Psoas muscle (tissue), 8 donors: ENCODE measurements around the gene RPAIN. TPM values are rescaled to one million over a fixed set of nuclear protein-coding genes. Genes with fewer than 3 reads are reported as not detected.

Experiments
- ATAC-seq, 4 donors: fragments of 200-7000 bp; cut with Tn5 transposase; one replicate each; pipeline ENCODE4 v1.9.1; 2020; ENCODE audit warnings: moderate library complexity in 3 of 4, mild to moderate bottlenecking in 2 of 4
- DNase-seq, 2 donors: peaks; one replicate each; pipeline ENCODE4 v3.0.0-alpha.2; 2020
- H3K27ac ChIP-seq: fragments of 200-600 bp; one replicate; pipeline ENCODE4 v1.8.0; 2022
- H3K27me3 ChIP-seq, 3 donors: fragments of 200-600 bp in 1 of 3; one replicate each; pipeline versions ENCODE4 v1.6.1 to v1.8.0; 2013 to 2022; ENCODE audit warnings: low read length in 2 of 3, mild to moderate bottlenecking in 2 of 3, moderate library complexity in 1 of 3; ENCODE audit not compliant: insufficient read depth in 3 of 3
- H3K36me3 ChIP-seq, 2 donors: fragments of 200-600 bp in 1 of 2; one replicate each; pipeline versions ENCODE4 v1.6.1 to v1.8.0; 2013 to 2022; ENCODE audit warnings: low read depth in 1 of 2, mild to moderate bottlenecking in 1 of 2, moderate library complexity in 1 of 2; ENCODE audit not compliant: insufficient read depth in 1 of 2
- H3K4me1 ChIP-seq: fragments of 200-600 bp; one replicate; pipeline ENCODE4 v1.8.0; 2022
- H3K4me3 ChIP-seq: fragments of 200-600 bp; one replicate; pipeline ENCODE4 v1.8.0; 2022; ENCODE audit warnings: mild to moderate bottlenecking
- H3K9me3 ChIP-seq: fragments of 200-600 bp; one replicate; pipeline ENCODE4 v1.8.0; 2022
- WGBS, 3 donors: extraction: QIAGEN DNeasy Blood & Tissue Kit; methylation state at CpG; one replicate each; pipeline versions ENCODE4 v1.1.6 to v1.1.7; 2013; 5-methylcytosine and 5-hydroxymethylcytosine counted together
- intact Hi-C, 2 donors: fragments of 100-400 bp; cut with DNase I; formaldehyde crosslinking; loops; one replicate each; pipeline versions ENCODE4 v1.11.0 to v1.14.2; 2022
- polyA plus RNA-seq, 3 donors: library from polyadenylated mRNA; stranded (reverse); fragments of 200-250 nt; gene quantifications; one replicate each; pipeline ENCODE4 v1.2.3, GENCODE V29; 2013
- total RNA-seq, 4 donors: library from RNA; stranded (reverse); fragmentation: NEBNext Ultra II Directional in 2 of 4; extraction: Animal tissue kit (Norgen Biotek cat#: 25700) in 2 of 4; gene quantifications; one replicate each; pipeline versions ENCODE4 v1.2.1 to v1.2.4, GENCODE V29; 2021 to 2023
- TF ChIP-seq, protein P1 (sequence below): fragments of 200-600 bp; IDR thresholded peaks from one replicate; pipeline ENCODE4 v1.8.0; 2022; ENCODE audit warnings: antibody characterized with exemption
- donor health status: healthy with polysubstance abuse.
- donor health status: DM: no; HTN: no; CAD: no; lungs with moderate emphysema.
- donor health status: Bipolar disorder and iron deficiency.
- donor health status: healthy.
- donor health status: DM: yes; HTN: yes; CAD: no.
- donor health status: DM: no; HTN: no; CAD: no.
- donor health status: DM: no; HTN: no; CAD: no.
- donor health status: DM: yes; HTN: yes; CAD: no.

The RPAIN gene
- total and polyA plus RNA-seq, 7 donors, result 24.7 to 65.2 (median 28.9) TPM

DNA sequence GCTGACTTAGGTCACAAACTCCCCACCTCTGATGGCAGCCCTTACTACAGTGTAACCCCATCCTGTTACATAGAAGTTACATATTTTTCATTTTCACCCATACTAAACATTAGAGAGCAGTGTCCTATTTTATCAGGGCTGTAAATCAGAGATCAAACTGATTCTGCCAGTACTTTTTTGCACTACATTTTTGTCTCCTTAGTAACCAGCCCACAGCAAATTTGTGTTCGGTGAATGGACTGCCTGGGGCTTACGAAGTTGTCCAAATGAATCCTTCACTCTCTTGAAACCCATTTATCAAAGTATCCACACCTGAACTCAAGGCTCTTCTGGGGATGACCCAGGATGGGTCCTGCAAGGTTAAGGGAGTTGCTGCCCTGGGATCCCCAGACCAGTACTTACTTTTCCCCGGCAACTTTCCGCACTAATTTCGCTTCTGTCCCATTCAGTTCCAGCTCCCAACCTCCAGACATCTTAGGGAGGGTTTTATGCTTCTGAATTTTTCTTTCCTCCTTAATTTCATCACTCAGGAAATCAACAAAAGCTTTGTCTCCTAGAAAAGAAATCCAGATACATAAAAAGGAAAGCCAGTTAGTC lies 17.8 kb downstream of the RPAIN start:
- no peak for DNase-seq
- Histone ChIP-seq H3K4me1 (peaks cover 6% of the 10 kb centered on the region), H3K36me3 (peaks cover 18 to 65% of the 10 kb centered on the region in 2 donors), H3K27ac (peak overlapping the region; percentile 84), H3K9me3 (no peaks in the 10 kb centered on the region), H3K27me3 (no peaks in the 10 kb centered on the region), H3K4me3 (peak overlapping the region; percentile 90)
- WGBS, 3 donors, result 56 to 68% (median 62%) methylated on average over 5 of the region's 5 CpGs
- TF ChIP-seq, protein P1, sequence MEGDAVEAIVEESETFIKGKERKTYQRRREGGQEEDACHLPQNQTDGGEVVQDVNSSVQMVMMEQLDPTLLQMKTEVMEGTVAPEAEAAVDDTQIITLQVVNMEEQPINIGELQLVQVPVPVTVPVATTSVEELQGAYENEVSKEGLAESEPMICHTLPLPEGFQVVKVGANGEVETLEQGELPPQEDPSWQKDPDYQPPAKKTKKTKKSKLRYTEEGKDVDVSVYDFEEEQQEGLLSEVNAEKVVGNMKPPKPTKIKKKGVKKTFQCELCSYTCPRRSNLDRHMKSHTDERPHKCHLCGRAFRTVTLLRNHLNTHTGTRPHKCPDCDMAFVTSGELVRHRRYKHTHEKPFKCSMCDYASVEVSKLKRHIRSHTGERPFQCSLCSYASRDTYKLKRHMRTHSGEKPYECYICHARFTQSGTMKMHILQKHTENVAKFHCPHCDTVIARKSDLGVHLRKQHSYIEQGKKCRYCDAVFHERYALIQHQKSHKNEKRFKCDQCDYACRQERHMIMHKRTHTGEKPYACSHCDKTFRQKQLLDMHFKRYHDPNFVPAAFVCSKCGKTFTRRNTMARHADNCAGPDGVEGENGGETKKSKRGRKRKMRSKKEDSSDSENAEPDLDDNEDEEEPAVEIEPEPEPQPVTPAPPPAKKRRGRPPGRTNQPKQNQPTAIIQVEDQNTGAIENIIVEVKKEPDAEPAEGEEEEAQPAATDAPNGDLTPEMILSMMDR, result no peak
- intact Hi-C loops, result loop anchor here in 1 of 2 donors (10.0 kb wide), 1 partner anchor 183 kb away; no protein-coding TSS in a partner anchor
- ATAC-seq, result no peak

DNA sequence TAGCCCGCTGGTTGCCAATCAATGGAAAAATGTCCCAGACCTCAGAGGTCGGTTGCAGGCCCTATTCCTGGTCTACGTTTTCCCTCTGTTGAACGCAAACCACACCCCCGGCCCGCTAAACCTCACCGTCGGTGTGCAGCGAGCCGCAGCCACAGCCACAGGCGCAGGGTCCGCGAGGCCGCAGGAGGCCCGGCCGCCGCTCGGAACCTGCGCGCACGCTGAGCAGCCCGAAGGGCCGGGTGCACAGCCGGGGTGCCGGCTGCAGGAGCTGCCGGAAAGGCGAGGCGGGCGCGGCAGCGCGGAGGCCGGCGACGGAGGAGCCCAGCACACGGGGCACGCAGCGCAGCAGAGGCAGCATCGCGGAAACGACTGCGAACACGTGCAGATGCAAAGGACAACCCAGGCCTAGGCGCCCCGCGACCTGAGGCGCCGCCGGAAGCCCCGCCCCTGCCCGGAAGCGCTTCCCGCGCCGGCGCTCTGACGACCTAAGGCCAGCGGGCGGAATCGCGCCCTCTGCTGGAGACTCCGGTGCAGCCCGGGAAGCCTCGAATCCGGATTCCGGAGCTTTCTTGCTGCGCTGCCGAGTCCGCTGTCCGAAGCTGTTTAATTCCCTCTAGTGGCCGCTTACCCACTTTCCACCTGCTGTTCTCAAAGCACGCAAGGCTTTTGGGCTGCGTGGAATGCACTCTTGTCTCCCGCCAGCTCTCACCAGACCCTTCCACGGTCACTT lies 18.9 kb downstream of the RPAIN start, which contains the start of gene C1QBP:
TSS of gene C1QBP (minus strand) at position 440 of the 730 bp plus-strand sequence. CDS start at position 358, 82 bp downstream.
- TF ChIP-seq, protein P1, result peak; percentile 99
- H3K4me1 ChIP-seq, result peaks cover 6% of the 10 kb centered on the region
- peak within 1 kb of the TSS; percentile 84 for H3K27ac ChIP-seq
- peaks cover 15 to 63% of the 10 kb centered on the region in 2 donors for H3K36me3 ChIP-seq
- H3K9me3 ChIP-seq, result no peaks in the 10 kb centered on the region
- 0 to 1% (median 0%) methylated on average over 60 to 75 of the region's 75 CpGs for whole genome bisulfite sequencing, 3 donors
- H3K4me3 ChIP-seq, result peak within 1 kb of the TSS; percentile 90
- intact Hi-C loops, result loop anchor here (1.0 to 10.0 kb wide), 2 partner anchors 184 to 190 kb away; no protein-coding TSS in a partner anchor
- ATAC-seq (peak; percentile 95 to 98 (median 96)), DNase-seq (peak; percentile 93 to 95)
- H3K27me3 ChIP-seq, result no peaks in the 10 kb centered on the region

DNA sequence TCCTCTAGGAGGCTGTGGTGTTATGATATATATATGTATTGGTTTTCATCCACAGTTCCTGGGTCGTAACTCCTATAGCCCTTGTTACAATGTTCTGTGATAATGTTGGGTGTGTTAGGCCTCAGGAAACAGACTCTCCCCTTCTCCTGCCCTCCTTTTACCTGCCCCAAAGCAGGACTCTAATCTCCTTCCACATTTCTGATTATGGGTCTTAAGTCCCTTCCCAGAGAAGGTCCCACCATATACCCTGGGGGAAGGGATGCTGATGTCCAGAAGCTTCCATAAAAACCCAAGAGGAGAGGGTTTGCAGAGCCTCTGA lies 19.4 kb downstream of the RPAIN start:
- Histone ChIP-seq H3K4me1 (peaks cover 6% of the 10 kb centered on the region), H3K27me3 (no peaks in the 10 kb centered on the region), H3K9me3 (no peaks in the 10 kb centered on the region), H3K4me3 (peak overlapping the region; percentile 90), H3K27ac (peak overlapping the region; percentile 84), H3K36me3 (peaks cover 12 to 63% of the 10 kb centered on the region in 2 donors)
- DNase-seq (no peak), ATAC-seq (peak in 1 of 4 donors; percentile 11)
- intact Hi-C loops, result loop anchor here (1.0 to 10.0 kb wide), 2 partner anchors 185 to 190 kb away; no protein-coding TSS in a partner anchor
- TF ChIP-seq, protein P1, result no peak
- WGBS, 3 donors, result 7 to 21% (median 7%) methylated on average over 1 of the region's 1 CpG

DNA sequence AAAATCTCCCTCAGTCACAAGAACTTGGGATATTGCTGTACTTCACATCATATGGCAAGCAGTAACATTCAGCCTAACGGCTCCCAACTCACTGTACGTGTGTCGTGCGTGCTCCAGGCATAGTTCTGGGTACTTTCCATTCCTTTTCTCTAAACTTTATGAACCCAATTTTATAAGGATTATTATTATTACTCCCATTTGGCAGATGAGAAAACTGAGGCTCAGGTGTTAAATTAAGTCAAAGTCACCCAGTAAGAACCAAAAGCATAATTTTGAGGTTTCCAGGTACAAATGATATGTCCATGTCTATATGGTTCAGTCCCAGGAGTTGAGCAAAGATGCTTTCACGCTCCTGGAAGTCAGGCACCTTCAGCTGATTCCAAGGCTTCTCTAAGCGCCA lies 23.7 kb downstream of the RPAIN start:
- TF ChIP-seq, protein P1, result no peak
- Histone ChIP-seq H3K27me3 (no peaks in the 10 kb centered on the region), H3K4me1 (no peaks in the 10 kb centered on the region), H3K27ac (no peak overlapping the region), H3K4me3 (no peak overlapping the region), H3K36me3 (peaks cover 8 to 69% of the 10 kb centered on the region in 2 donors), H3K9me3 (no peaks in the 10 kb centered on the region)
- WGBS, 3 donors, result 94 to 97% (median 96%) methylated on average over 6 of the region's 6 CpGs
- DNase-seq (no peak), ATAC-seq (no peak)
- intact Hi-C loops, result no loop called here
